D721Med (cell line): Measurements from ENCODE around the gene INKA1.
"Not testable (repeated sequence)": the region's sequence is repeated elsewhere in the genome, so short reads cannot be mapped to it uniquely, and the experiment has no call there.

ENCODE experiments used
- DNase-seq: peaks from one replicate; pipeline ENCODE4 v3.0.0; 2011; ENCODE audit warnings: low spot score; ENCODE audit not compliant: insufficient read length
- FAIRE-seq: peaks from 2 replicates; lab custom pipeline; 2011; peaks lifted over from hg19 to GRCh38; lab: Jason Lieb, UNC
- TF ChIP-seq, protein P1 (sequence below): IDR thresholded peaks from 2 replicates; pipeline ENCODE4 v1.5.1; 2012; ENCODE audit warnings: mild to moderate bottlenecking, control low read depth; ENCODE audit not compliant: insufficient read depth; ENCODE audit errors: missing control alignments

INKA1 gene

GRCh38 chr3:49769286-49769915 lies 33.7 kb upstream of the INKA1 start:
- DNase-seq (no peak), FAIRE-seq (no peak)
- TF ChIP-seq, protein P1, sequence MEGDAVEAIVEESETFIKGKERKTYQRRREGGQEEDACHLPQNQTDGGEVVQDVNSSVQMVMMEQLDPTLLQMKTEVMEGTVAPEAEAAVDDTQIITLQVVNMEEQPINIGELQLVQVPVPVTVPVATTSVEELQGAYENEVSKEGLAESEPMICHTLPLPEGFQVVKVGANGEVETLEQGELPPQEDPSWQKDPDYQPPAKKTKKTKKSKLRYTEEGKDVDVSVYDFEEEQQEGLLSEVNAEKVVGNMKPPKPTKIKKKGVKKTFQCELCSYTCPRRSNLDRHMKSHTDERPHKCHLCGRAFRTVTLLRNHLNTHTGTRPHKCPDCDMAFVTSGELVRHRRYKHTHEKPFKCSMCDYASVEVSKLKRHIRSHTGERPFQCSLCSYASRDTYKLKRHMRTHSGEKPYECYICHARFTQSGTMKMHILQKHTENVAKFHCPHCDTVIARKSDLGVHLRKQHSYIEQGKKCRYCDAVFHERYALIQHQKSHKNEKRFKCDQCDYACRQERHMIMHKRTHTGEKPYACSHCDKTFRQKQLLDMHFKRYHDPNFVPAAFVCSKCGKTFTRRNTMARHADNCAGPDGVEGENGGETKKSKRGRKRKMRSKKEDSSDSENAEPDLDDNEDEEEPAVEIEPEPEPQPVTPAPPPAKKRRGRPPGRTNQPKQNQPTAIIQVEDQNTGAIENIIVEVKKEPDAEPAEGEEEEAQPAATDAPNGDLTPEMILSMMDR: no peak

- FAIRE-seq (no peak), DNase-seq (no peak)
- TF ChIP-seq, protein P1: no peak
Measured at GRCh38 chr3:49769926-49770325, 33.1 kb upstream of the INKA1 start.

DNA sequence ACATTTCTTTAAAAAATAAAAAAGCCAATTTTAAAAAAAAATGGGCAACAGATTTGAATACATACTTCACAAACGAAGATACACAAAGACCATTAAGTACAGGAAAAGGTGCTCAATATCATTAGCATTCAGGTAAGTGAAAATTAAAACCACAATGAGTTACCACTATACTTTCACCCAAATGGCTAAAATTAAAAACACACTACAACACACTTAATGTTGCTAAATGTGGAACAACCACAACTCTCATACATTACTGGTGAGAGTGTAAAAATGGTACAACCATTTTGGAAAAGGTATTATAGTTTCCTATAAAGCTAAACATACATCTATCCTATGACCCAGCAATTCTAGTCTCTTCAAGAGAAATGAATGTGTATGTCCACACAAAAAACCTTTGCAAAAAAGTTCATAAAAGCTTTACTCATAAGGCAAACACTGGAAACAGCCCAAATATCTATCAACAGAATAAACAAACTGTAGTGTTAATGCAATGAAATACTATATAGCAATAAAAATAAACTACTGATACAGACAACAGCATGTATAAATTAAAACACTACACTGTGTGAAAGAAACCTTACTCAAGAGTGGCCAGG lies 31.6 kb upstream of the INKA1 start:
- TF ChIP-seq, protein P1: no peak
- FAIRE-seq: no peak
- no peak for DNase-seq

GRCh38 chr3:49772703-49773102 lies 30.4 kb upstream of the INKA1 start:
- DNase-seq (no peak), FAIRE-seq (no peak)
- TF ChIP-seq, protein P1: no peak

GRCh38 chr3:49775538-49775937 lies 27.5 kb upstream of the INKA1 start:
- FAIRE-seq (no peak), DNase-seq (no peak)
- TF ChIP-seq, protein P1: no peak

- not testable (repeated sequence) for DNase-seq, FAIRE-seq
Measured at GRCh38 chr3:49776101-49776500, 27.0 kb upstream of the INKA1 start.

GRCh38 chr3:49779358-49780079 lies 23.5 kb upstream of the INKA1 start:
- TF ChIP-seq, protein P1: no peak
- DNase-seq (no peak), FAIRE-seq (no peak)
